ENCODE data around the gene CERKL.

DNA sequence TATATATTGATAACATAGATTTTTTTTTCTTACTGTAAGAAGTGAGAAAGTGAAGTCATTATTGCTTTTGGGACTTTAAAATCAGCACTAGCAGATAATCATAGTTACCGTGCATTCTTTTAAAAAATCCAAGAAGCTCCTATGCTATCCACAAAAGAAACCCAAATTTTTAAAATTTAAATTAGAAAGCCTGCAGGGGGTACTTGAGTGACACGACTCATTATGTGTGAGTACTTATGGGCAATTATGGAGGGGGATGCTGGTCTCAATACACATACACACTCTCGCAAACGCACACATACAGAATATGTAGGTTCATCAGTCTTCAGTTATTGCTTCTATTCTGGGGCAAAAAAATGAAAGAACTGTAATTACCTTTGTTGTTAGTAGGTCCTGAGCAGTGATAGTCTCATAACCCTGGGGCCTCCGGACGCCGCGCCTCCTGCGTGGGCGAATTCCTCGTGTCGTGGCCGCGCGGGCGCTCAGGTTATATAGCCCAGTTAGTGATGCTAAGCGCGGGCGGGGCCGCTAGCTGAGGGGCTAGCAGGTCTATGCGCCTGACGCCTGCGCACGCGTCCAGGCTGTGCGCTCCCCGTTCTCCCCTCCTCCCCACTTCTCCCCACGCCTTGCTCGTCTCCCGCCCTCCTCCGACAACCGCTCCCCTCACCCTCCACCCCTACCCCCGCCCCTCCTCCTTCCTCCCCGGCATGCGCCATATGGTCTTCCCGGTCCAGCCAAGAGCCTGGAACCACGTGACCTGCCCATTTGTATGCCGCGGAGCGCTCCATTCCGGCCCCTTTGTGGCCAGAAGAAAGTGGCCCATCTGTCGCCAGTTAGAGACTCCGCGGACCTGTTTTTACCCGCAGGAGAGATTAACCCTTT, 23.4 kb upstream of the CERKL start, which contains the start of gene NEUROD1:
- TF ChIP-seq, protein P1, sequence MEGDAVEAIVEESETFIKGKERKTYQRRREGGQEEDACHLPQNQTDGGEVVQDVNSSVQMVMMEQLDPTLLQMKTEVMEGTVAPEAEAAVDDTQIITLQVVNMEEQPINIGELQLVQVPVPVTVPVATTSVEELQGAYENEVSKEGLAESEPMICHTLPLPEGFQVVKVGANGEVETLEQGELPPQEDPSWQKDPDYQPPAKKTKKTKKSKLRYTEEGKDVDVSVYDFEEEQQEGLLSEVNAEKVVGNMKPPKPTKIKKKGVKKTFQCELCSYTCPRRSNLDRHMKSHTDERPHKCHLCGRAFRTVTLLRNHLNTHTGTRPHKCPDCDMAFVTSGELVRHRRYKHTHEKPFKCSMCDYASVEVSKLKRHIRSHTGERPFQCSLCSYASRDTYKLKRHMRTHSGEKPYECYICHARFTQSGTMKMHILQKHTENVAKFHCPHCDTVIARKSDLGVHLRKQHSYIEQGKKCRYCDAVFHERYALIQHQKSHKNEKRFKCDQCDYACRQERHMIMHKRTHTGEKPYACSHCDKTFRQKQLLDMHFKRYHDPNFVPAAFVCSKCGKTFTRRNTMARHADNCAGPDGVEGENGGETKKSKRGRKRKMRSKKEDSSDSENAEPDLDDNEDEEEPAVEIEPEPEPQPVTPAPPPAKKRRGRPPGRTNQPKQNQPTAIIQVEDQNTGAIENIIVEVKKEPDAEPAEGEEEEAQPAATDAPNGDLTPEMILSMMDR (IDR thresholded peaks at IDR 0.05; ENCODE audit: poor library complexity) = no peak
- no peak for TF ChIP-seq EZH2 (IDR thresholded peaks at IDR 0.05; ENCODE audit: borderline replicate concordance)
